Right lobe of liver (tissue), 6 donors: ENCODE results near the gene CCR3. TPM values are rescaled to one million over a fixed set of nuclear protein-coding genes. Genes with fewer than 3 reads are reported as not detected.

Experiments
- ATAC-seq, 4 donors: fragments of 200-7000 bp; cut with Tn5 transposase; one replicate each; pipeline ENCODE4 v1.9.1; 2020; ENCODE audit warnings: mild to moderate bottlenecking in 4 of 4, moderate library complexity in 4 of 4
- DNase-seq, 3 donors: peaks; one replicate each; pipeline ENCODE4 v3.0.0-alpha.2; 2020
- H3K27ac ChIP-seq, 3 donors: fragments of 200-600 bp; one replicate each; pipeline ENCODE4 v1.8.0; 2022
- H3K27me3 ChIP-seq, 2 donors: fragments of 200-600 bp; one replicate each; pipeline ENCODE4 v1.8.0; 2022
- H3K36me3 ChIP-seq, 4 donors: fragments of 200-600 bp; sonication (generic) in 1 of 4; one replicate each; pipeline versions ENCODE4 v1.5.1 to v1.8.0; 2017 to 2022; ENCODE audit warnings: control low read depth in 1 of 4
- H3K4me1 ChIP-seq, 4 donors: fragments of 200-600 bp; sonication (generic) in 1 of 4; one replicate each; pipeline versions ENCODE4 v1.5.1 to v1.8.0; 2017 to 2022; ENCODE audit warnings: control low read depth in 1 of 4
- H3K4me3 ChIP-seq, 3 donors: fragments of 200-600 bp; one replicate each; pipeline ENCODE4 v1.8.0; 2022
- H3K9me3 ChIP-seq, 4 donors: fragments of 200-600 bp; sonication (generic) in 1 of 4; one replicate each; pipeline versions ENCODE4 v1.5.1 to v1.8.0; 2017 to 2022; ENCODE audit warnings: control low read depth in 1 of 4
- CTCF ChIP-seq, 4 donors: fragments of 200-600 bp in 3 of 4; fragments of 450-650 bp in 1 of 4; IDR thresholded peaks; one replicate each; pipeline versions ENCODE4 v1.5.1 to v1.8.0; 2016 to 2022; ENCODE audit warnings: antibody characterized with exemption in 4 of 4, mild to moderate bottlenecking in 2 of 4
- POLR2A ChIP-seq: fragments of 450-650 bp; IDR thresholded peaks from one replicate; pipeline ENCODE4 v1.6.1; 2017; ENCODE audit warnings: antibody characterized with exemption, mild to moderate bottlenecking
- WGBS: methylation state at CpG from one replicate; pipeline ENCODE4 v1.1.6; 2018; ENCODE audit warnings: low coverage, low lambda C conversion rate; ENCODE audit not compliant: insufficient coverage; ENCODE audit errors: missing lambda C conversion rate; 5-methylcytosine and 5-hydroxymethylcytosine counted together
- intact Hi-C, 2 donors: fragments of 100-400 bp; cut with DNase I; formaldehyde crosslinking; loops; one replicate each; pipeline versions ENCODE4 v1.11.2 to v1.14.1; 2022
- total RNA-seq, 6 experiments: library from RNA; depleted of rRNA in 2 of 6; stranded (reverse); fragments of >200 nt in 2 of 6; fragmentation: NEBNext Ultra II Directional in 3 of 6; extraction: Animal tissue kit (Norgen Biotek cat#: 25700) in 3 of 6; gene quantifications; one replicate each; pipeline versions ENCODE4 v1.1.0 to v1.2.4, GENCODE V29; 2016 to 2023
- donor health status: DM: no; HTN: yes; CAD: no.
- donor health status: DM: no; HTN: no; CAD: no.
- donor health status: DM: no; HTN: no; CAD: no.
- donor health status: DM: no; HTN: yes; CAD: no.
- donor health status: DM: no; HTN: yes; CAD: no.

CCR3 gene
- total RNA-seq, 6 experiments from 2014 or later = 0.27 TPM; not detected in 5

GRCh38 chr3:46222435-46223161, 19.7 kb upstream of the CCR3 start:
- Histone ChIP-seq H3K4me3 (no peak overlapping the region), H3K9me3 (peaks cover 0 to 8% (median 0%) of the 10 kb centered on the region in 4 donors), H3K27me3 (no peaks in the 10 kb centered on the region), H3K36me3 (no peaks in the 10 kb centered on the region), H3K4me1 (no peaks in the 10 kb centered on the region), H3K27ac (no peak overlapping the region)
- DNase-seq = no peak
- ATAC-seq = peak in 3 of 4 donors; percentile 17 to 59 (median 41)
- no peak for TF ChIP-seq CTCF (IDR thresholded peaks at IDR 0.05)
- no peak for TF ChIP-seq POLR2A
- intact Hi-C loops = no loop called here
- 45% methylated on average over 6 of the region's 7 CpGs for WGBS

- TF ChIP-seq CTCF (IDR thresholded peaks at IDR 0.05) (no peak), POLR2A (no peak)
- ATAC-seq = no peak
- intact Hi-C loops = no loop called here
Measured at GRCh38 chr3:46228260-46229242, 13.7 kb upstream of the CCR3 start.

GRCh38 chr3:46231323-46231722, 10.9 kb upstream of the CCR3 start:
- Histone ChIP-seq H3K4me3 (no peak overlapping the region), H3K4me1 (no peaks in the 10 kb centered on the region), H3K36me3 (no peaks in the 10 kb centered on the region), H3K27me3 (no peaks in the 10 kb centered on the region), H3K9me3 (peaks cover 0 to 6% (median 0%) of the 10 kb centered on the region in 4 donors), H3K27ac (no peak overlapping the region)
- DNase-seq (no peak), ATAC-seq (no peak)
- 72% methylated on average over 5 of the region's 5 CpGs for WGBS
- intact Hi-C loops = no loop called here
- no peak for TF ChIP-seq CTCF (IDR thresholded peaks at IDR 0.05)

More at GRCh38 chr3:46228260-46229242, 13.7 kb upstream of the CCR3 start:
- Histone ChIP-seq H3K27me3 (no peaks in the 10 kb centered on the region), H3K36me3 (no peaks in the 10 kb centered on the region), H3K4me3 (no peak overlapping the region), H3K27ac (no peak overlapping the region), H3K4me1 (no peaks in the 10 kb centered on the region), H3K9me3 (peaks cover 0 to 8% (median 0%) of the 10 kb centered on the region in 4 donors)
- no peak for DNase-seq
- WGBS = 44% methylated on average over 5 of the region's 5 CpGs

DNA sequence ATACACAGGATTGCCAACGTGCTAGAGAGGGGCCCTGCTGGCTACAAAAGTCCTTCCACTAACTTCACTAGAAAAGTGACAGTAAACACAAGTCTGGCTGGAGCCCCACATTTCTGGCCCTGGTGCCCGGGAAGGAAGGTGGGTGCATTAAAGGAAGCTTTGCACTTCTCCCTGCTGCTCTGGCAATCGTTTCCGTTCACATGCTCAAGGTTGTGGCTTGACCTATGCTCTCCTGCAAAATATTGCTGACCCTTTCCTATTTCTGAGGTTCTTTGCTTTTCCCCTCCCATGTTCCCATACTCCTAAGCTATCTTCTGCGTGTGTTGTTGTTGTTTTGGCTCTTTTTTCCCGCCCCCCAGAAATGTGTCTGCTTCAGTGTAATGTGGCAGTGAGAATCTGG, 9.1 kb upstream of the CCR3 start:
- no peaks in the 10 kb centered on the region for H3K36me3 ChIP-seq
- DNase-seq (no peak), ATAC-seq (peak in 1 of 4 donors; percentile 25)
- no peak for TF ChIP-seq POLR2A
- no peak for TF ChIP-seq CTCF (IDR thresholded peaks at IDR 0.05)
- WGBS = 34% methylated on average over 6 of the region's 6 CpGs
- intact Hi-C loops = no loop called here
- H3K27ac ChIP-seq = no peak overlapping the region
- H3K4me3 ChIP-seq = no peak overlapping the region
- no peaks in the 10 kb centered on the region for H3K4me1 ChIP-seq
- H3K9me3 ChIP-seq = no peaks in the 10 kb centered on the region
- H3K27me3 ChIP-seq = no peaks in the 10 kb centered on the region
